Activated CD4-positive, alpha-beta T cell treated with anti-CD3 and anti-CD28 coated beads, Interleukin-2, amount 10 ng/mL, durations not matched to agents 7 days and 5 days (primary cell): ENCODE data around the gene MMEL1. TPM values are rescaled to one million over a fixed set of nuclear protein-coding genes. Genes with fewer than 3 reads are reported as not detected.

Experiments used
- CTCF ChIA-PET: fragments of 350-600 bp; sonication (Branson Sonifier 250); formaldehyde crosslinking; loops from one replicate; lab custom pipeline; 2021; ENCODE audit warnings: antibody characterized with exemption; lab: Charles Lee
- POLR2A ChIA-PET: fragments of 350-600 bp; sonication (Branson Sonifier 250); formaldehyde crosslinking; loops from one replicate; lab custom pipeline; 2021; ENCODE audit warnings: antibody characterized with exemption; lab: Charles Lee
- DNase-seq: peaks from one replicate; pipeline ENCODE4 v3.0.0-alpha.2; 2020
- H3K27ac Mint-ChIP-seq: one replicate; pipeline ENCODE4 v1.8.0; 2021; ENCODE audit warnings: mild to moderate bottlenecking, moderate library complexity, mixed read lengths
- H3K27me3 Mint-ChIP-seq: one replicate; pipeline ENCODE4 v1.8.0; 2021; ENCODE audit warnings: mixed read lengths
- H3K36me3 Mint-ChIP-seq: one replicate; pipeline ENCODE4 v1.8.0; 2021; ENCODE audit warnings: low read depth, mixed read lengths
- H3K4me1 Mint-ChIP-seq: one replicate; pipeline ENCODE4 v1.8.0; 2021; ENCODE audit warnings: mixed read lengths
- H3K4me3 Mint-ChIP-seq: one replicate; pipeline ENCODE4 v1.8.0; 2021; ENCODE audit warnings: mild to moderate bottlenecking, moderate library complexity, mixed read lengths
- H3K9me3 Mint-ChIP-seq: one replicate; pipeline ENCODE4 v1.8.0; 2021; ENCODE audit warnings: mixed read lengths
- total RNA-seq, 2 experiments: library from RNA; stranded (reverse); gene quantifications; one replicate each; pipeline ENCODE4 v1.2.3, GENCODE V29; 2021

Gene MMEL1
- total RNA-seq, 2 experiments from 2014 or later: 2.9 to 3.5 TPM

- Mint-ChIP-seq H3K36me3 (peaks cover 14% of the 10 kb centered on the region), H3K27me3 (no peaks in the 10 kb centered on the region), H3K4me1 (peaks cover 10% of the 10 kb centered on the region), H3K27ac (no peak overlapping the region), H3K9me3 (no peaks in the 10 kb centered on the region), H3K4me3 (no peak overlapping the region)
- no peak for DNase-seq
- CTCF ChIA-PET: interaction anchor here (4.1 kb wide), 1 partner anchor 15 kb away, joined by 17 read pairs; no protein-coding TSS in a partner anchor
- POLR2A ChIA-PET: no interaction called here
These were observed 69.6 kb downstream of the MMEL1 start for GRCh38 chr1:2563205-2563604.

DNA sequence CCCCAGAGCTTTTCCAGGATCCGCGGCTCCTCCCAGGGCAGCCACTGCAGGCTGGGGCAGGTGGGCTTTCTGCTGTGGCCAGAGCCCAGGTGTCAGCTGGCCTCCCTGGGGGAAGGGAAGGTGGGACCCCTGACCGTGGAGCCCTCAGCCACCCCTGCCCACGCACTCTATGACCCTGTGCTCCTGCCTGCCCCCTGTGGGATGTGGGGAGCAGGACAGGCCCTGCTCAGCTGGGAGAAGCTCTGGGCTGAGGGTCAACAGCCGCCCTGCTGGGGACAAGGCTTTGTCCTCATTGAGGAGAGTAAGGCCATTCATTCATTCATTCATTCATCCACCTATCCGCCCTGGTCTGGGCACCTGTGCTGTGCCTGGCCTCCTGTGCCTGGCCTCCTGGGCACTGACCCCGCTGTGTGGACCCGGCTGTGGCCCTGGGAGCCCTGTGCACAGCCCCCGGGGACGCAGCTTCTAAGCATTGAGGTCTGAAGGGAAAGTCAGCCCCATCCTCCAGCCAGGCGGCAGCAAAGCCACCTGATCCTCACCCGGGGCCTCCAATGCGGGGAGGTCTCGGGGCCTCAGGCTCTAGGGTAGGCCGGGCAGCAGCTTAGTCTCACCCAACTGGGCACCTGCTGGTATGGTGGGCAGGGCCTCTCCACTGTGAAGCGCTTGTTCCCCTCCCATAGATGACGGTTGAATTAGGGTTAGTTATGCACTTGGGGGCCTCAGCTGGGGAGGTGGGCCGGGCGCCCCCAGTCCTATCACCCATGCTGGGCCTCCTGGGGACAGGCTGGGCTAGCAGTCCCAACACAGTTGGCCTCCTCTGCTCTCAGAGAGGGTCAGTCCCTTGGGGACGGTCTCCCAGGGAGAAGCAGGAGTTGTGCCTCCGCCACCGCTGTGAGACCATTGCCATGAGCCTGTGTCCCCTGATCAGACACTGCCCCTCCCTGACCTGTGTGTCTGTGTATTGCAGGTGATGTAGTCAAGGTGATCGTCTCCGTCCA lies 70.6 kb downstream of the MMEL1 start:
- Mint-ChIP-seq H3K9me3 (no peaks in the 10 kb centered on the region), H3K27ac (no peak overlapping the region), H3K4me3 (no peak overlapping the region), H3K36me3 (peaks cover 14% of the 10 kb centered on the region), H3K4me1 (peaks cover 18% of the 10 kb centered on the region), H3K27me3 (no peaks in the 10 kb centered on the region)
- ChIA-PET POLR2A (no interaction called here), CTCF (interaction anchor here (0.8 to 4.1 kb wide), 7 partner anchors 8 to 31 kb away, joined by 3 to 17 read pairs (median 6); no protein-coding TSS in a partner anchor)
- no peak for DNase-seq

- no peaks in the 10 kb centered on the region for H3K9me3 Mint-ChIP-seq
These were observed 71.4 kb downstream of the MMEL1 start for GRCh38 chr1:2561446-2561845.

DNA sequence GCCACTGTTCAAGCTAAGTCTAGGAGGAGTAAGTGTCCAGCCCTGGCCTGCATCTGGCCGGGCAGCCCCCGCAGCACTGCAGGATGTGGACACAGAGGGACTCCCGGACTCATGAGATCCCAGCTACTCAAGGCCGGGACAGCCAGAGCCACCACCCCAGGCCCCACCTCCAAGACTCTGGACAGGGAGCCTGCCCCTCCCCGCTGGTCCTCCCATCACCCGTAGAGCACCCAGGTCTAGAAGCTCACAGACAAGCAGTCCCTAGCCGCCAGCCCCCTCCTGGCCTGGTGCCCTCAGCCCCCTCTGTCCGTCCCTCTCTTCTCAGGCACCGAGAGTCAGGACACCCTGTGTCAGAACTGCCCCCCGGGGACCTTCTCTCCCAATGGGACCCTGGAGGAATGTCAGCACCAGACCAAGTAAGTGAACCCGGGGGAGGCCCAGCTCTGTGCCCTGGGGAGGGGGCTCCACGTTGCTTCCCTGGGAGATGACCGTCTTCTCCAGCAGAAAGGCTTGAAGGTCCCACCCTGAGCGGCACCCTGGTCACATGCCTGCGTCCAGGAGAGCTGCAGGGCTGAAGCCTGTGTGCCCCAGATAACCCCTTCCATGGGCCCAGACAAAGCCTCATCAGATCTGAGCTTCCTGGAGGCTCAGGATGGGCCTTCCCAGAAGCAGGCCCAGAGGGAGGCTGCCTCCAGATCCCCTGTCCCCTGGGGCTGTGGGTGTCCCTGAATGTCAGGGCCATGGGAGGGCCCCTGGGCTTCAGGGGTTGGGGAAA lies 72.3 kb downstream of the MMEL1 start:
- DNase-seq: no peak
- H3K9me3 Mint-ChIP-seq: no peaks in the 10 kb centered on the region
- H3K27ac Mint-ChIP-seq: no peak overlapping the region
- POLR2A ChIA-PET: no interaction called here
- peaks cover 28% of the 10 kb centered on the region for H3K4me1 Mint-ChIP-seq
- peaks cover 20% of the 10 kb centered on the region for H3K36me3 Mint-ChIP-seq
- CTCF ChIA-PET: interaction anchor here (0.7 to 4.1 kb wide), 5 partner anchors 12 to 226 kb away, joined by 3 to 17 read pairs (median 10); partner anchors contain the start of gene HES5
- no peaks in the 10 kb centered on the region for H3K27me3 Mint-ChIP-seq
- H3K4me3 Mint-ChIP-seq: no peak overlapping the region

More at GRCh38 chr1:2561446-2561845, 71.4 kb downstream of the MMEL1 start:
- Mint-ChIP-seq H3K27ac (no peak overlapping the region), H3K4me1 (peaks cover 21% of the 10 kb centered on the region), H3K27me3 (no peaks in the 10 kb centered on the region), H3K36me3 (peaks cover 18% of the 10 kb centered on the region), H3K4me3 (no peak overlapping the region)
- POLR2A ChIA-PET: no interaction called here
- no peak for DNase-seq
- CTCF ChIA-PET: interaction anchor here (0.6 to 4.1 kb wide), 10 partner anchors 9 to 1033 kb away, joined by 3 to 17 read pairs (median 4); partner anchors contain the start of gene HES5

DNA sequence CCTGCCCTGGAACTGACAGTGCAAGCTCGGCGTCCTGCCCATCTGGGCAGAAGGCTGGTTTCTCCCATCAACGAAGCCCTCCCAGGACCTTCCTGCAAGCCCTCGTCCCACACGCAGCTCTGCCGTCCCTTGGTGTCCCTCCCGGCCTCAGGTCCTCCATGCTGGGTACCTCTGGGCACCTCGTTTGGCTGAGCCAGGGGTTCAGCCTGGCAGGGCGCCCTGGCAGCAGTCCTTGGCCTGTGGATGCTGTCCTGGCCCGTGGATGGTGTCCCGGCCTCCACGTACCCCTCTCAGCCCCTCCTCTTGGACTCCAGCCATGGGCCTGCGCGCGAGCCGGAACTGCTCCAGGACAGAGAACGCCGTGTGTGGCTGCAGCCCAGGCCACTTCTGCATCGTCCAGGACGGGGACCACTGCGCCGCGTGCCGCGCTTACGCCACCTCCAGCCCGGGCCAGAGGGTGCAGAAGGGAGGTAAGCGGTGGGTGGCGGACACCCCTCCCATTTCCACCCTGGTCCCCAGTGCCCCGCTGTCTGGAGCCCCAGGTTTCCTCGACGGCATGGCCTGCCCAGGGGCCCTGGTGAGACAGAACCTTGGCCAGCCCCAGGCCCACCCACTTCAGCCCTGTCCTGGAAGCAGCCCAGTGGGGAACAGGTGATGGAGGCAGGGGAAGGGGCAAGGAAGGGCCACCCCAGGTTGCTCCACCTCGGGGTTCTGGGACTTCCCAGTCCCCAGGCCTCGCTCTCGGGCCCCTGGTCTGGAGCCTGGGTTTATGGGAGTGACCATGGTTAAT lies 73.1 kb downstream of the MMEL1 start:
- DNase-seq: no peak
- H3K9me3 Mint-ChIP-seq: no peaks in the 10 kb centered on the region
- peaks cover 20% of the 10 kb centered on the region for H3K36me3 Mint-ChIP-seq
- no peak overlapping the region for H3K27ac Mint-ChIP-seq
- ChIA-PET CTCF (interaction anchor here (2.2 to 4.1 kb wide), 3 partner anchors 11 to 25 kb away, joined by 10 to 17 read pairs (median 12); no protein-coding TSS in a partner anchor), POLR2A (no interaction called here)
- peaks cover 34% of the 10 kb centered on the region for H3K4me1 Mint-ChIP-seq
- no peaks in the 10 kb centered on the region for H3K27me3 Mint-ChIP-seq
- H3K4me3 Mint-ChIP-seq: no peak overlapping the region

DNA sequence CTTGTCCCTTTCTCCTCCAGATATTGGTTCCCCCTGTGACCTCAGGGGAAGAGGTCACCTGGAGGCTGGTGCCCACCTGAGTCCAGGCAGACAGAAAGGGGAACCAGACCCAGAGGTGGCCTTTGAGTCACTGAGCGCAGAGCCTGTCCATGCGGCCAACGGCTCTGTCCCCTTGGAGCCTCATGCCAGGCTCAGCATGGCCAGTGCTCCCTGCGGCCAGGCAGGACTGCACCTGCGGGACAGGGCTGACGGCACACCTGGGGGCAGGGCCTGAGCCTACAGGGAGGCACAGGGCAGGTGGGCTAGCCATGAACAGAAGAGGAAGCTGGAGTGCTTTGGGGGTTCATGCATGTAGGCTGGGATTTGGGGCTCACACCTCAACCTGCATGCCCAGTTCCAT lies 74.0 kb downstream of the MMEL1 start:
- ChIA-PET POLR2A (no interaction called here), CTCF (interaction anchor here (1.2 kb wide), 1 partner anchor 10 kb away, joined by 3 read pairs; no protein-coding TSS in a partner anchor)
- Mint-ChIP-seq H3K4me1 (peaks cover 41% of the 10 kb centered on the region), H3K27ac (peak overlapping the region; percentile 60), H3K9me3 (no peaks in the 10 kb centered on the region), H3K27me3 (no peaks in the 10 kb centered on the region), H3K4me3 (peak overlapping the region; percentile 58), H3K36me3 (peaks cover 20% of the 10 kb centered on the region)
- DNase-seq: no peak

DNA sequence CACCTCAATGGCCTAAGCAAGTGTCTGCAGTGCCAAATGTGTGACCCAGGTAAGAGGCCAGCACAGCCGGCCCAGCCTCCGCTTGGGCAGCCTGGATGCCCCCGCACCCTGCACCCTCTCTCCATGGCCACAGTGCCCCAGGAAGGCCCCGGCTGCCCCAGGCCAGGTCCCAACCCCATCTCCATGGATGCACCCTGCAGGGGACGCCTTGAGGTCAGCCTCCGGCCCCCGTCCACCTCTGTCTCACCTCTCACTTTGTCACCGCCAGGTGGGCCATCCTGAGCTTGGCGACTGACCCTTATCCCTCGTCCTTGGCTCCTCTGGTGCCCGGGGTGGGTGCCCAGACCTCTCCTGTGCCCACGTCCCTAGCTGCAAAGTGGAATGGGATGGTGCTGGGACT lies 74.4 kb downstream of the MMEL1 start:
- Mint-ChIP-seq H3K4me3 (peak overlapping the region; percentile 100), H3K36me3 (peaks cover 23% of the 10 kb centered on the region), H3K27me3 (no peaks in the 10 kb centered on the region), H3K4me1 (peaks cover 44% of the 10 kb centered on the region), H3K27ac (peak overlapping the region; percentile 100), H3K9me3 (no peaks in the 10 kb centered on the region)
- ChIA-PET CTCF (interaction anchor here (1.2 kb wide), 1 partner anchor 10 kb away, joined by 3 read pairs; no protein-coding TSS in a partner anchor), POLR2A (no interaction called here)
- DNase-seq: no peak

DNA sequence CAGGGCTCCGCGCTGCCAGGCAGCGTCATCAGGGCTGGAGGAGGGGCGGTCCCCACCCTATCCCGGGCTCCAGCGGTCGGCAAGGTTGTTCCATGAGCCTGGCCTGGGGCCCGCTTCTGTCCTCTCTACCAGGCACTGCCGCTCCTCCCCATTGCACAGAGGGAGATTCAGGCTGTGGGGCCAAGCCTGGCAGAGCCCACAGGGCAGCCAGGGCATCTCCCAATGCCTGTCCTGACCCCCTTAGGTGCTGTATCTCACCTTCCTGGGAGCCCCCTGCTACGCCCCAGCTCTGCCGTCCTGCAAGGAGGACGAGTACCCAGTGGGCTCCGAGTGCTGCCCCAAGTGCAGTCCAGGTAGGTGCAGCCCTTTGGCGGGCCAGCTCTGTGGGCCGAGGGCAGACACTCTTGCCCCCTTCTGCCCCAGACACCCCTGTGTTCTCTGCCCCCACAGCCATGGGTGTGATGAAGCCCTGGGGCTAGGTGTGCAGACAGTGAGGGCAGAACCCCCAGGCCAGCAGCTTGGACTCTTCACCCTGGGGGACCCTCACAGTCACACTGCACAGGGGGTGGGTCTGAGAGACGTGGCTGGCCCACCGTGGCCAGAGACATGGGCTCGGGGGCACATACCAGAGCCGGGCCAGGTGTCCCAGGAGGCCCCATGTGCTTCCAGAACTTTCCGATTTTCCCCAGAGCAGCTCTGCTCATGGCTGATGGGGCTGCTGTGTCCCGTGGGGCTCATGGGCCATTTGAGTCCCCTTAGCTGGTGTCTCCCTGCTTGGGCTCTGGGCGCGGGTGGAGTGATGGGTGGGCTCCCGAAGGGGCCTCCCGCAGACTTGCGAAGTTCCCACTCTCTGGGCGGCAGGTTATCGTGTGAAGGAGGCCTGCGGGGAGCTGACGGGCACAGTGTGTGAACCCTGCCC lies 75.1 kb downstream of the MMEL1 start:
- ChIA-PET CTCF (interaction anchor here (1.1 to 1.2 kb wide), 2 partner anchors 9 to 27 kb away, joined by 3 read pairs; no protein-coding TSS in a partner anchor), POLR2A (interaction anchor here (1.5 kb wide), 1 partner anchor 28 kb away, joined by 8 read pairs; the partner anchor contains the start of gene PRXL2B)
- no peak for DNase-seq
- H3K4me1 Mint-ChIP-seq: peaks cover 44% of the 10 kb centered on the region
- H3K27ac Mint-ChIP-seq: peak overlapping the region; percentile 100
- peak overlapping the region; percentile 100 for H3K4me3 Mint-ChIP-seq
- no peaks in the 10 kb centered on the region for H3K9me3 Mint-ChIP-seq
- H3K27me3 Mint-ChIP-seq: no peaks in the 10 kb centered on the region
- H3K36me3 Mint-ChIP-seq: peaks cover 21% of the 10 kb centered on the region

- Mint-ChIP-seq H3K27ac (peak overlapping the region; percentile 100), H3K27me3 (no peaks in the 10 kb centered on the region), H3K4me1 (peaks cover 44% of the 10 kb centered on the region), H3K9me3 (no peaks in the 10 kb centered on the region), H3K36me3 (peaks cover 21% of the 10 kb centered on the region), H3K4me3 (peak overlapping the region; percentile 100)
- ChIA-PET POLR2A (interaction anchor here (0.6 to 1.5 kb wide), 4 partner anchors 8 to 647 kb away, joined by 3 to 8 read pairs (median 5); partner anchors contain the start of gene PRXL2B), CTCF (interaction anchor here (1.0 to 1.9 kb wide), 6 partner anchors 8 to 30 kb away, joined by 3 to 5 read pairs (median 3); no protein-coding TSS in a partner anchor)
- DNase-seq: peak; percentile 53
These were observed 75.9 kb downstream of the MMEL1 start for GRCh38 chr1:2556678-2557481.

GRCh38 chr1:2556277-2556677 lies 76.5 kb downstream of the MMEL1 start, which contains the start of gene TNFRSF14:
TSS of gene TNFRSF14 (plus strand) at chr1:2556371. CDS start at chr1:2556665, 294 bp downstream.
- H3K27me3 Mint-ChIP-seq: no peaks in the 10 kb centered on the region
- peaks cover 17% of the 10 kb centered on the region for H3K36me3 Mint-ChIP-seq
- peaks cover 46% of the 10 kb centered on the region for H3K4me1 Mint-ChIP-seq
- ChIA-PET CTCF (interaction anchor here (1.0 to 1.9 kb wide), 6 partner anchors 8 to 31 kb away, joined by 3 to 5 read pairs (median 3); no protein-coding TSS in a partner anchor), POLR2A (interaction anchor here (0.6 to 1.5 kb wide), 5 partner anchors 8 to 646 kb away, joined by 3 to 8 read pairs (median 4); partner anchors contain the start of gene PRXL2B)
- peak; percentile 87 for DNase-seq
- no peaks in the 10 kb centered on the region for H3K9me3 Mint-ChIP-seq
- peak within 1 kb of the TSS; percentile 100 for H3K4me3 Mint-ChIP-seq
- H3K27ac Mint-ChIP-seq: peak within 1 kb of the TSS; percentile 100
